Smooth muscle cell (in vitro differentiated cells): Measurements from ENCODE around the gene BAIAP2L1. TPM values are rescaled to one million over a fixed set of nuclear protein-coding genes. Genes with fewer than 3 reads are reported as not detected.

ENCODE experiments used
- DNase-seq: peaks from one replicate; lab custom pipeline; 2025; ENCODE audit not compliant: unreplicated experiment; lab: John Stamatoyannopoulos, UW
- H2AFZ ChIP-seq: fragments of 200-600 bp; sonication (generic); 2 replicates; pipeline ENCODE4 v1.6.0; 2016; ENCODE audit warnings: antibody characterized with exemption, low read depth, mild to moderate bottlenecking
- H3F3A ChIP-seq: fragments of 200-600 bp; sonication (generic); 2 replicates; pipeline ENCODE4 v1.6.0; 2017; ENCODE audit warnings: antibody characterized with exemption, low read depth
- H3K27ac ChIP-seq: fragments of 200-600 bp; sonication (generic); 2 replicates; pipeline ENCODE4 v1.5.1; 2016; ENCODE audit warnings: low read depth, mild to moderate bottlenecking
- H3K27me3 ChIP-seq: fragments of 200-600 bp; sonication (generic); 2 replicates; pipeline ENCODE4 v1.6.1; 2016; ENCODE audit warnings: low read depth, mild to moderate bottlenecking
- H3K36me3 ChIP-seq: fragments of 200-600 bp; sonication (generic); 2 replicates; pipeline ENCODE4 v1.5.1; 2016; ENCODE audit warnings: low read depth
- H3K4me1 ChIP-seq: fragments of 200-600 bp; sonication (generic); 2 replicates; pipeline ENCODE4 v1.5.1; 2016; ENCODE audit warnings: low read depth
- H3K4me2 ChIP-seq: fragments of 200-600 bp; sonication (generic); 2 replicates; pipeline ENCODE4 v1.6.0; 2016; ENCODE audit warnings: mild to moderate bottlenecking
- H3K4me3 ChIP-seq: fragments of 200-600 bp; sonication (generic); 2 replicates; pipeline ENCODE4 v1.5.1; 2016; ENCODE audit warnings: mild to moderate bottlenecking
- H3K79me2 ChIP-seq: fragments of 200-600 bp; sonication (generic); 2 replicates; pipeline ENCODE4 v1.6.0; 2016; ENCODE audit warnings: low read depth, mild to moderate bottlenecking
- H3K9ac ChIP-seq: fragments of 200-600 bp; sonication (generic); 2 replicates; pipeline ENCODE4 v1.6.0; 2016; ENCODE audit warnings: low read depth
- H3K9me3 ChIP-seq: fragments of 200-600 bp; sonication (generic); replicated peaks from 2 replicates; pipeline ENCODE4 v1.5.1; 2016; ENCODE audit warnings: low read depth
- H4K20me1 ChIP-seq: fragments of 200-600 bp; sonication (generic); 2 replicates; pipeline ENCODE4 v1.6.0; 2016; ENCODE audit warnings: low read depth
- CTCF ChIP-seq: fragments of 200-600 bp; sonication (generic); IDR thresholded peaks from 2 replicates; pipeline ENCODE4 v1.5.1; 2017; ENCODE audit warnings: borderline replicate concordance, mild to moderate bottlenecking, antibody characterized with exemption; ENCODE audit not compliant: insufficient read depth, poor library complexity, severe bottlenecking
- WGBS: methylation state at CpG from one replicate; pipeline ENCODE4 v1.1.7; 2016; ENCODE audit warnings: low lambda C conversion rate; 5-methylcytosine and 5-hydroxymethylcytosine counted together
- polyA plus RNA-seq: library from polyadenylated mRNA; unstranded; fragments of >200 nt; fragmentation: Nextera tagmentation; extraction: Ambion mirVana; gene quantifications from 2 replicates; pipeline ENCODE4 v1.2.1, GENCODE V29; 2016
- total RNA-seq: library from RNA; depleted of rRNA; stranded (reverse); fragments of >200 nt; gene quantifications from 2 replicates; pipeline ENCODE4 v1.2.3, GENCODE V29; 2014

The BAIAP2L1 gene
- total and polyA plus RNA-seq, 2 experiments from 2014 or later = 45.0 to 55.1 TPM

GRCh38 chr7:98322331-98323270, 78.3 kb downstream of the BAIAP2L1 start:
- Histone ChIP-seq H3K79me2 (peaks cover 69% of the 10 kb centered on the region), H3K27me3 (no peaks in the 10 kb centered on the region), H2AFZ (no peak overlapping the region), H3K4me1 (peaks cover 13% of the 10 kb centered on the region), H3F3A (peaks cover 22% of the 10 kb centered on the region), H3K27ac (no peak overlapping the region), H3K4me2 (peak overlapping the region; percentile 68), H3K4me3 (no peak overlapping the region), H4K20me1 (peaks cover 93% of the 10 kb centered on the region), H3K9ac (no peak overlapping the region), H3K36me3 (no peaks in the 10 kb centered on the region), H3K9me3 (no peaks in the 10 kb centered on the region)
- TF ChIP-seq CTCF = no peak
- DNase-seq = no peak
- 71% methylated on average over 24 of the region's 24 CpGs for WGBS

GRCh38 chr7:98321301-98321700, 79.6 kb downstream of the BAIAP2L1 start:
- H3K9ac ChIP-seq = no peak overlapping the region
- H4K20me1 ChIP-seq = peaks cover 97% of the 10 kb centered on the region
- no peak overlapping the region for H3K4me2 ChIP-seq
- no peak for DNase-seq
- H3F3A ChIP-seq = peaks cover 11% of the 10 kb centered on the region
- 89% methylated on average over 10 of the region's 10 CpGs for WGBS
- H3K36me3 ChIP-seq = peaks cover under 1% of the 10 kb centered on the region
- H3K4me1 ChIP-seq = peaks cover 13% of the 10 kb centered on the region
- no peak overlapping the region for H3K27ac ChIP-seq
- TF ChIP-seq CTCF = no peak
- H3K9me3 ChIP-seq = no peaks in the 10 kb centered on the region
- no peaks in the 10 kb centered on the region for H3K27me3 ChIP-seq
- no peak overlapping the region for H3K4me3 ChIP-seq
- peaks cover 62% of the 10 kb centered on the region for H3K79me2 ChIP-seq
- no peak overlapping the region for H2AFZ ChIP-seq

- TF ChIP-seq CTCF = no peak
- DNase-seq = no peak
- Histone ChIP-seq H2AFZ (no peak overlapping the region), H3K27ac (peak overlapping the region; percentile 57), H3K79me2 (peaks cover 42% of the 10 kb centered on the region), H3F3A (peaks cover 10% of the 10 kb centered on the region), H3K9ac (no peak overlapping the region), H3K4me1 (peaks cover 12% of the 10 kb centered on the region), H3K4me2 (peak overlapping the region; percentile 2), H3K36me3 (peaks cover 4% of the 10 kb centered on the region), H3K4me3 (no peak overlapping the region), H3K9me3 (no peaks in the 10 kb centered on the region), H4K20me1 (peaks cover 76% of the 10 kb centered on the region), H3K27me3 (no peaks in the 10 kb centered on the region)
- 89% methylated on average over 9 of the region's 9 CpGs for WGBS
These were observed 81.7 kb downstream of the BAIAP2L1 start for GRCh38 chr7:98319176-98319575.
